SK-N-MC (cell line): Measurements from ENCODE around the gene FNTB.

Experiments used
- EZH2 ChIP-seq: fragments of 200-600 bp; sonication (generic); IDR thresholded peaks from one replicate; pipeline ENCODE4 v1.6.1; 2017; ENCODE audit warnings: antibody characterized with exemption
- POLR2AphosphoS5 ChIP-seq: IDR thresholded peaks from 2 replicates; pipeline ENCODE4 v1.6.1; 2012; ENCODE audit warnings: mild to moderate bottlenecking, low read depth, low read length, borderline replicate concordance

GRCh38 chr14:65040666-65041433, 54.2 kb downstream of the FNTB start:
- TF ChIP-seq EZH2 (no peak), POLR2AphosphoS5 (no peak)
